ENCODE data around the gene AHCYL2.
"Not testable (repeated sequence)": the region's sequence is repeated elsewhere in the genome, so short reads cannot be mapped to it uniquely, and the experiment has no call there.

The AHCYL2 gene

DNA sequence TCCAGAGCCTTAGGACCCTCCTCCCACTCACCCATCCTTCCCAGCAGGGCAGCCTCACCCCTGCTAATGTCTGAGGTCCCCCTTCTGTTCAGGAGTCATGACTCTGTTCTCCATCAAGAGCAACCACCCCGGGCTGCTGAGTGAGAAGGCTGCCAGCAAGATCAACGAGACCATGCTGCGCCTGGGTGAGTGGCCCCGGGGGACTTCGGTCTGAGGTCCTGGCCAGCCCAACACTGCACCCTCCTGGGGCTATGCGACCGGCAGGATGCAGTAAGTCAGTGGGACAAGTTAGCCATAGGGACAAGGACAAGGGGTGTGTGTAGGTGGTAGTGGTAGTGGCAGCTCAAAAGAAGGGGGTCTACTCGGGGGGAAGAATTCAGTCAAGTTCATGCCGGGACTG lies 16.2 kb upstream of the AHCYL2 start:
- no peak for FAIRE-seq

DNA sequence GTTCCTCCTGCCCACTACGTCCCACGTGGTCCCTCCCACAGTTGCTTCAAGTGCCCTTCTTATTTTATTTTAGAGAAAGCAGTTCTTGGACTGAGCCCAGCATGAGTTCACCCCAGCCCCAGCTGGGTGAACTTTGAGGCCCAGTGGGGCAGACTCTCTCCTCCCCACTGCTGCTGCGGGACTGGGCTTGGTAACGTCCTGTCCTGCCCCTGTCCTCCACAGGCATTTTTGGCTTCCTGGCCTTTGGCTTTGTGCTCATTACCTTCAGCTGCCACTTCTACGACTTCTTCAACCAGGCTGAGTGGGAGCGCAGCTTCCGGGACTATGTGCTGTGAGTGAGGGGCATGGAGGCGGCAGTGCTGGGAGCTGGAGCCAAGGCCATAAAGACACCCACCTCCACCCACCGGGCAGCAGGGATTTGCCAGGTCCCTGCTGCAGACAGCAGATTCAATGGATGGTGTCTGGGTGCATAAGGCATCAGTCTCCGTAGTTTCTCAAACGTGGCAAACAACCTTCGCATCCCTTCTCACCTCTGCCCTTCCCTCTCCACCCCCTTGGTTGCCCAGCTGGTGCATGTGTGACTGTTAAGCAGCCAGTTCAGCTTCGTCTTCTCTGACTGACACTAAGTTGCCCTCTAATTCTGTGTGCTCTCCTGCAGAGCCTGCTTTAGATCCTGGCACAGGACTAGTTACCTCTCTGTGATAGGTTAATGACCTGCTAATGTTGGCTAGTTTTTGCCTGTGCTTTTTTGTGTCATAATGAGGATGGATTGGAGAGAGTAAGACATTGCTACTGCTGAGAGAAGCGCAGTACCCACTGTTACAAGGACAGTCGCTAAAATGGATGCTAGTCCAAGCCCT lies 15.5 kb upstream of the AHCYL2 start:
- DNase-seq (ENCODE audit: insufficient read length, low spot score) (no peak), FAIRE-seq (no peak)

More for the DNA sequence above, 16.2 kb upstream of the AHCYL2 start:
- no peak for DNase-seq (ENCODE audit: insufficient read length, low spot score)

DNA sequence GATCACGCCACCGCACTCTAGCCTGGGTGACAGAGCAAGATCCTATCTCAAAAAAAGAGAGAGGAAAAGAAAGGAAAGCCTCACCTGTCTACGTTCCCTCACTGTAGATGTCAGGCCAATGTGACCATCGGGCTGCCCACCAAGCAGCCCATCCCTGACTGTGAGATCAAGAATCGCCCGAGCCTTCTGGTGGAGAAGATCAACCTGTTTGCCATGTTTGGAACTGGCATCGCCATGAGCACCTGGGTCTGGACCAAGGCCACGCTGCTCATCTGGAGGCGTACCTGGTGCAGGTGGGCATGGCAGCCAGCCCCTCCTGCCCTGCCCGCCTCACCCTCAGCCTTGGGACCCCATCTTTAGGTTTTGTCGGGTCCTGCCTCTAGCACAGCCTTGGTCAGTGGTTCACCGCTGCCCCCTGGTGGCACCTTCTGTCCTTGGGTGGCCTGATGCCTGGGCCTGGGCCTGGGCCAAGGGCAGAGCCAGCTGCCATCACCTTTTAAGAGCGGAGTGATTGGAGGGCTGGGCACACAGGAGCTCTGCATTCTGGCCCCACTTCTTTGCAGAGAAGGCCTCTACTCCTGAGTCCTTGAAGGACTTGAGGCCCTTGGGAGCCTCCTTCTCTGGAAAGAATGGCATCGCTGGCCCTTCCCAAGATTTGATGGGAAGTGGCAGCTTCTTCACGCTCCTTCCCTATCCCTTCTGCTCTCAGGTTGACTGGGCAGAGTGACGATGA lies 14.4 kb upstream of the AHCYL2 start:
- DNase-seq (ENCODE audit: insufficient read length, low spot score) = peak; percentile 62

DNA sequence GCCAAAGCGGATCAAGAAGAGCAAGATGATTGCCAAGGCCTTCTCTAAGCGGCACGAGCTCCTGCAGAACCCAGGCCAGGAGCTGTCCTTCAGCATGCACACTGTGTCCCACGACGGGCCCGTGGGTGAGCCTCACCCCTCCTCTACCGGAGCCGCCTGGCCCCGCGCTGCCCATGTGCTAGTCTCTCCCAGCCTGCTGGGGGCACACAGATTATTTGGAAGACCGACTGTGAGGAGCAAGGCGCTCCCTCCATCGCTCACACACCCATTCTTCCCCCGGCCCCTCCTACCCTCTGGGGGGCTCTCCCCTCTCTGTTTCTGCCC lies 13.9 kb upstream of the AHCYL2 start:
- no peak for DNase-seq (ENCODE audit: insufficient read length, low spot score)
- FAIRE-seq = no peak

More for the DNA sequence above, 14.4 kb upstream of the AHCYL2 start:
- FAIRE-seq = peak; percentile 59

DNA sequence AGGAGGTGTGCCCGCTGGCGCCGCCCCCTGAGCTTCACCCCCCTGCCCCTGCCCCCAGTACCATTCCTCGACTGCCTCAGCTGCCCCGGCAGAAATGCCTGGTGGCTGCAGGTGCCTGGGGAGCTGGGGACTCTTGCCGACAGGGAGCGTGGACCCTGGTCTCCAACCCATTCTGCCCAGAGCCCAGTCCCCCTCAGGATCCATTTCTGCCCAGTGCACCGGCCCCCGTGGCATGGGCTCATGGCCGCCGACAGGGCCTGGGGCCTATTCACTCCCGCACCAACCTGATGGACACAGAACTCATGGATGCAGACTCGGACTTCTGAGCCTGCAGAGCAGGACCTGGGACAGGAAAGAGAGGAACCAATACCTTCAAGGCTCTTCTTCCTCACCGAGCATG lies 12.7 kb upstream of the AHCYL2 start:
- FAIRE-seq = no peak
- DNase-seq (ENCODE audit: insufficient read length, low spot score) = no peak

DNA sequence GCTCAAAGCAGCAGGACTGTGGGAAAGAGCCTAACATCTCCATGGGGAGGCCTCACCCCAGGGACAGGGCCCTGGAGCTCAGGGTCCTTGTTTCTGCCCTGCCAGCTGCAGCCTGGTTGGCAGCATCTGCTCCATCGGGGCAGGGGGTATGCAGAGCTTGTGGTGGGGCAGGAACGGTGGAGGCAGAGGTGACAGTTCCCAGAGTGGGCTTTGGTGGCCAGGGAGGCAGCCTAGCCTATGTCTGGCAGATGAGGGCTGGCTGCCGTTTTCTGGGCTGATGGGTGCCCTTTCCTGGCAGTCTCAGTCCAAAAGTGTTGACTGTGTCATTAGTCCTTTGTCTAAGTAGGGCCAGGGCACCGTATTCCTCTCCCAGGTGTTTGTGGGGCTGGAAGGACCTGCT lies 12.2 kb upstream of the AHCYL2 start:
- FAIRE-seq (no peak), DNase-seq (ENCODE audit: insufficient read length, low spot score) (no peak)

DNA sequence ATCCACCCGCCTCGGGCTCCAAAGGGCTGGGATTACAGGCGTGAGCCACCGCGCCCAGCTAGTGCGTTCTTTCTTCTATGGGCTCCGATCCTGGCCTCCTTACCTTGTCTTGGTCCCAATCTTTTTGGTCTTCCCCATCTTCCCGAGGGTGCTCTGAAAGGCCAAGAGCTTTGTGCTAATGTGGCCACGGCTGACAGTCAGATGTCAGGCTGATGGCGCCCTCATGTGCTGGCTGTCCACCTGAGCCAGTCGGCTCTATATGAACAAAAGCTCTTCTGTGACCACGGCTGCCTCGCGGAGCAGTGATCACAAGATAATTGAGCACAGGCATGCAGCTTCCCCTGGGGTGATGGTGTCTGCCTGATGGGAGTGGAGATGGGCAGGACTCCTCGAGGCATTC lies 11.0 kb upstream of the AHCYL2 start:
- DNase-seq (ENCODE audit: insufficient read length, low spot score) (no peak), FAIRE-seq (no peak)

DNA sequence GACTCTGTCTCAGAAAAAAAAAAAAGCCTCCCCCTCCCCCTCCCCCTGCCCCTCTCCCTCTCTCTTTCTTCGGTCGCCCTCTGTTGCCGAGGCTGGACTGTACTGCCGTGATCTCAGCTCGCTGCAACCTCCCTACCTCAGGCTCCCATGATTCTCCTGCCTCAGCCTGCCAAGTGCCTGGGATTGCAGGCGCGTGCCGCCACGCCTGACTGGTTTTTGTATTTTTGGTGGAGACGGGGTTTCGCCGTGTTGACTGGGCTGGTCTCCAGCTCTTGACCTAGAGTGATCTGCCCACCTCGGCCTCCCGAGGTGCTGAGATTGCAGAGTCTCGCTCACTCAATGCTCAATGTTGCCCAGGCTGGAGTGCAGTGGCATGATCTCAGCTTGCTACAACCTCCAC lies 9.1 kb upstream of the AHCYL2 start:
- not testable (repeated sequence) for FAIRE-seq; DNase-seq (ENCODE audit: insufficient read length, low spot score)

DNA sequence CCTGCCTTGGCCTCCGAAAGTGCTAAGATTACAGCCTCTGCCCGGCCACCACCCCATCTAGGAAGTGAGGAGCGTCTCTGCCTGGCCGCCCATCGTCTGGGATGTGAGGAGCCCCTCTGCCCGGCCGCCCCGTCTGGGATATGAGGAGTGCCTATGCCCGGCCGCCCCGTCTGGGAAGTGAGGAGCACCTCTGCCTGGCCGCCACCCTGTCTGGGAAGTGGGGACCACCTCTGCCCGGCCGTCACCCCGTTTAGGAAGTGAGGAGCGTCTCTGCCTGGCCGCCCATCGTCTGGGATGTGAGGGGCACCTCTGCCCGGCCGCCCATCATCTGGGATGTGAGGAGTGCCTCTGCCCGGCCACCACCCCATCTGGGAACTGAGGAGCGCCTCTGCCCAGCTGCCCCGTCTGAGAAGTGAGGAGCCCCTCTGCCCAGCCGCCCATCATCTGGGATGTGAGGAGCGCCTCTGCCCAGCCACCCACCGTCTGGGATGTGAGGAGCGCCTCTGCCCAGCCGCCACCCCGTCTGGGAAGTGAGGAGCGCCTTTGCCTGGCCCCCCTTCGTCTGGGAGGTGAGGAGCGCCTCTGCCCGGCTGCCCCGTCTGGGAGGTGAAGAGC lies 8.6 kb upstream of the AHCYL2 start:
- DNase-seq (ENCODE audit: insufficient read length, low spot score); FAIRE-seq: not testable (repeated sequence)

DNA sequence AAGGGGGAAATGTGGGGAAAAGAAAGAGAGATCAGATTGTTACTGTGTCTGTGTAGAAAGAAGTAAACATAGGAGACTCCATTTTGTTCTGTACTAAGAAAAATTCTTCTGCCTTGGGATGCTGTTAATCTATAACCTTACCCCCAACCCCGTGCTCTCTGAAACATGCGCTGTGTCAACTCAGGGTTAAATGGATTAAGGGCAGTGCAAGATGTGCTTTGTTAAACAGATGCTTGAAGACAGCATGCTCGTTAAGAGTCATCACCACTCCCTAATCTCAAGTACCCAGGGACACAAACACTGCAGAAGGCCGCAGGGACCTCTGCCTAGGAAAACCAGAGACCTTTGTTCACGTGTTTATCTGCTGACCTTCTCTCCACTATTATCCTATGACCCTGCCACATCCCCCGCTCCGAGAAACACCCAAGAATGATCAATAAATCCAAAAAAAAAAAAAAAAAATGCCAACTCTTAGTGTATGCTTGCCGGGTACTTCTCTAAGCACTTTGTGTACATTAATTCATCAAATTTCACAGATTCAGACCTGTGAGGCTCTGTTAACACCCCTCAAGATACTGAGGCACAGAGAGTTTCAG lies 7.9 kb upstream of the AHCYL2 start:
- DNase-seq (ENCODE audit: insufficient read length, low spot score); FAIRE-seq: not testable (repeated sequence)

DNA sequence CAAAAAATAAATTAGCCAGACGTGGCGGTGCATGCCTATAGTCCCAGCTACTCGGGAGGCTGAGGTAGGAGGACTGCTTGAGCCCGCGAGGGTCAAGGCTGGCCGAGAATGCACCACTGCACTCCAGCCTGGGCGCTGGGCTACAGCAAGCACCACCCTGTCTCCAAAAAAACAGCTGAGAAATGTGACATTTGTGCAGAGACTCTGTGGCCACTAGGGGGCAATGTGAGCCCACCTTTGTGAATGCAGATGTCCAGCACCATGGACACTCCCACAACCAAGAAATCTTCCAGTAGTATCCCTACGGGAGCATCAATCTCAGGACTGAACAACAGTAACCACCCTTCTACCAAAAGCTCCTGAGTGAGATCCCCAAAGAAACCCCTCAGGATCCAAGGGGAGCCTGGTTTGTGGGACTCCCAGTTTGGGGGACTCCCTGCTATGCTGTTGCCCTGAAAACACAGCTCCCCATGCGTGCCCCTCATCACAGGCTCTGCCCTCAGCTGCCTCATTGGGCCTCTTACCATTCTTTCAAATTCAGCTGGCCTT lies 6.2 kb upstream of the AHCYL2 start:
- DNase-seq (ENCODE audit: insufficient read length, low spot score) (peak; percentile 77), FAIRE-seq (no peak)

DNA sequence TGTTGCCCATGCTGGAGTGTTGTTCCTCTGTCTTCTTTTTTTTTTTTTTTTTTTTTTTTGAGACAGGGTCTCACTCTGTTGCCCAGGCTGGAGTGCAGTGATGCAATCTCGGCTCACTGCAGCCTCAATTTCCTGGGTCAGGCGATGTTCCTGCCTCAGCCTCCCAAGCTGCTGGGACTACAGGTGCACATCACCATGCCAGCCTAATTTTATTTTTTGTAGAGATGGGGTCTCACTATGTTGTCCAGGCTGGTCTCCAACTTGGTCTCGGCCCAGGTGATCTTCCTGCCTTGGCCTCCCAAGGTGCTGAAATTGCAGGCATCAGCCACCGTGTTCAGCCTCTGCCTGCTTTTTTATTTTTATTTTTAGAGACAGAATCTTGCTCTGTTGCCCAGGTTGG lies 5.7 kb upstream of the AHCYL2 start:
- DNase-seq (ENCODE audit: insufficient read length, low spot score); FAIRE-seq: not testable (repeated sequence)

DNA sequence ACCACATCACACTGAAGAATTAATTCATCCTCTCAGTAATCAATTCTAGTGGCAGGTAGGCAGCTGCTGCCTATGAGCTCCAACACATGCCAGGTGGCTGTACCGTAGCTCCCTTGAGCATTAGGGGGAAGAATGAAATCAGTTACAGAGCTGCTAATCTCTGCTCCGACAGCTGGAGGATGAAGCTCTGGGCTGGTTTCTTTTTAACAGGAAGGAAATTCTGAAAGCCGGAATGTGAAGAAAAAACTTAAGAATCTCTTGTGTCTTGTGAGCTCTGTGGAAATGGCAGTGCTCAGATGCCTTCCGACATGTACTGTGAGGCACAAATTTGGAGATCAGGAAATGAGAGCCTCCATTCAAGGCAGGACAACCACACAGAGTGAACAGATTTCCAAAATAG lies 2.8 kb upstream of the AHCYL2 start:
- FAIRE-seq = no peak
- no peak for DNase-seq (ENCODE audit: insufficient read length, low spot score)

DNA sequence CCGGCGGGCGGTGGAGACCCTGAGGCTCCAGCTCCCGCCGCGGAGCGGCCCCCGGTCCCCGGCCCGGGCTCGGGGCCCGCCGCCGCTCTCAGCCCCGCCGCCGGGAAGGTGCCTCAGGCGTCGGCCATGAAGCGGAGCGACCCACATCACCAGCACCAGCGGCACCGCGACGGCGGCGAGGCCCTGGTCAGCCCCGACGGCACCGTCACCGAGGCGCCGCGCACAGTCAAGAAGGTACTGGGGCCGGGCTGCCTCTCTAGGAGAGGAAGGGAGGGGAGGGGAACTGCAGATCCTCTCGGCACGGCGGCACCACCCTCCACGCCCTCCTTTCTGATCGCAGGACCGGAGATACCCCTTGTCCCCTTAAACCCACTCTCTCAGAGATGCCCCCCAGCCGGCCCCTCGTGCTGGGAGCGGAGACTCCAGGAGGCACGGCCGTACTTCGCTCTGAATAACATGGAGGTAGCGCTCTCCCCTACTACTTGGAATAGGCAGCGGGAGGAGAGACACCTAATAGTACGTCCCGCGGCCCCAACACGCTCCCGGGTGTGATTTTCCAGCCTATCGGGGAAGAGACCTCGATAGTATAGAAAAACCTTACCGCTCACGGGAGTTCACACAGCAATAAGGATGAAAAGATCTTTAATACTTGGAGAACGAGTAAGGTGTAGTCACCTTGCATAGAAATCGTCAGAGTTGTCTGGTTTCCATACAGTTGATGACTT lies 538 bp downstream of the AHCYL2 start:
- FAIRE-seq = no peak

DNA sequence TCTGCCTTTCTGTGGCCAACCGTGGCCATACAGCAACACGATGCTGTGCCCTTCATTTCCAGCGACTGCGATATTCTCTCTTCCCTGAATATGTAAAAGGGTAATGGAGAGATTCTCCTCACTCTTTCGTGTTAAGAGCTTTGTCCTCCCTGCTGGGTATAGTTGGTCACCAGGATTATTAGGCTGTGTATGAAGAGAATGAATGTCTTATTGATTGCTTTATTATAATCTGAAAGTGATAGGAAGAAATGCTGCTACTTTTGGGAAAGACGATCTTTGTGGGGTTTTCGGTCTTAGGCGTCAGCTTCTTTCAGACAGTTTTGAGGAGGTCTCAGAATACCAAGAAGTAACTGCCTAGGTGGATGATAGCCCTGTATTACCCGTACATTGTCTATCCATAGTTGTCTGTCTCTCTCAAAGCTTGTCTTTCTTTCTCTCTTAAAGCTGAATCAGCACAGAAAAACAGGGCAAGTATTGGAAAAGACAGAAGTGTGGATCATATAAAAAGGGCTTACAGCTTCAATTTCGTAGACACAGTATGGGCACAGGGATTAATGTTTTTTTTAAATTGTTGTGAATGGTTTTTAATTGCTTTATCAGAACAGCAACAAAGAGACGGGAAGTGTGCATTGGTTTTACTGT lies 1.2 kb downstream of the AHCYL2 start:
- DNase-seq (ENCODE audit: insufficient read length, low spot score) (no peak), FAIRE-seq (no peak)

More for the DNA sequence above, 538 bp downstream of the AHCYL2 start:
- no peak for DNase-seq (ENCODE audit: insufficient read length, low spot score)

DNA sequence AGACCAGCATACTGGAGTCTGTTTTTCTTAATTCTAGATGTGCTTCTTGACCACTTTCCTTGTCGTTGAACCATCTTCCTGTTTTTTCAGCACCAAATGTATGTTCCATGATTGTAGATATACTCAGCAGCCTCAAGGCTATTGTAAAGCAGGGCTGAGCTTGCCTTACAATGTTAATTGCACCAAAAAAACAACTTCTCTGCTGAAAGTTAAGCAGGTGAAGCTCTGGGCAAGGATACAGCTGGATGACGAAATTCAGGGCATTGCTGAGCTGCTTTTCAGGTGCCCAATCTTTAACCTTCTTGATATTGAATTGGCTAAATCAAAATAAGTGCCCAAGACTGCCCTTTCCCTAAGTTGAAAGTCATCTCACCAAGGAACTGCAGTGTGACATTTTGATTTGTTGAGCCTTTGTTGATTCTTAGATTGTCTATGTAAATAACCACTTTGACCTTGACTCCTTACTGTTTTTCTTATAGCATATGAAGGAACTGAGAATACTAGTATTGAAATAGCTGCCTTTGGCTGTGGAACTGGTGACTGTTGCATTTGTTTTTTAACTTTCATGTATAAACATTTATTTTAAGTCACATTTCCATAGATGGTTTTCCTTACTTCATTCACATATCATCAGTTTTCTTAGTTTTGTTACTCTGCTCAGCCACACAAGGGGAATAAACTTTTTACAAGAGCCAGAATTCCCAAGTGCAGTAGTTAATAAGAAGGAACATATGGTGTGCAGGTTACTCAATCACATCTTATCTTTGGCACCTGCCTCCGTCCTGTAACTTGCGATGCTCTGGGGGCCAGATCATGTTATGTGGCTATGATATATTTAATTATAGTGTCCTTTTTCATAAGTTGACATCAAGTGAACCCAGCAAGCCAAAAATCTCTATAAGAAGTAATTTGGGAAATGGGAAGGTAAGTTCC lies 3.1 kb downstream of the AHCYL2 start:
- DNase-seq (ENCODE audit: insufficient read length, low spot score) = no peak

DNA sequence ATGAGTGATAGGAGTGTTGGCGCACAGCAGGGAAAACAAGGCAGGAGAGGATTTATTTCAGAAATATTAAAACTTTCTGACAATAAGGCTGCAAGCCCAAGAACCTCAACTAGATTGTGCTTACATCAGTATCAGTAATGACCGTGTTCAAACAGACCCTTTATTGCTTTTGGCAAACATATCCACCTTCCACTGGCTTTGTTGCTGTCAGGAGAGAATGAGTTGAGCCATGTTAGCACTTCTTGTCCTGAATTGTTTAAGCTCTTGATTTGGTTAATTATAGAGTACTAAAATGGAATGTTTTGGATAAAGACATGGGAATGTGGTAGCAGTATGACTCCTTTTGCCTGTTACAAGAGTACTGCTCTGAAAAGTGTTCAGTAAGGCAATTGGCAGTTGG lies 3.8 kb downstream of the AHCYL2 start:
- no peak for FAIRE-seq
- DNase-seq (ENCODE audit: insufficient read length, low spot score) = no peak

More for the DNA sequence above, 3.1 kb downstream of the AHCYL2 start:
- no peak for FAIRE-seq

DNA sequence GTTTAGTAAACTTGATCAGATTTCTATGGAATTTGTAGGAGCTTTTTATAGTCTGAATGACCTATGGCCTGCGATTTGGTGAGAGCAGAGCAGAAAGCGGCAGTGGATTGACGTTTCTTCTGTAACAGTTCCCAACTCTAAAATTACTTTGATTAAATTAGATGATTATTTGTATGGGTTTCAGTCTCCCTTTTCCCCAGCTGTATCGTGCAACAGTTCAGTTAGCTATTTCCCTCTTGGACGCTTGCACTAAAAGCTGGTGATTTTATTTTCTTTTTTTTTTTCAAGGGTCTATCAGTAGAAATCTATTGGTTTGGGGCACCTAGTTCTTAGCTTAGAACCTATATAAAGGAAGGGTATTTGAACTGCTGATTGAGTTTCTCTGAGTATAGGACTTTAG lies 6.8 kb downstream of the AHCYL2 start:
- FAIRE-seq (no peak), DNase-seq (ENCODE audit: insufficient read length, low spot score) (no peak)

DNA sequence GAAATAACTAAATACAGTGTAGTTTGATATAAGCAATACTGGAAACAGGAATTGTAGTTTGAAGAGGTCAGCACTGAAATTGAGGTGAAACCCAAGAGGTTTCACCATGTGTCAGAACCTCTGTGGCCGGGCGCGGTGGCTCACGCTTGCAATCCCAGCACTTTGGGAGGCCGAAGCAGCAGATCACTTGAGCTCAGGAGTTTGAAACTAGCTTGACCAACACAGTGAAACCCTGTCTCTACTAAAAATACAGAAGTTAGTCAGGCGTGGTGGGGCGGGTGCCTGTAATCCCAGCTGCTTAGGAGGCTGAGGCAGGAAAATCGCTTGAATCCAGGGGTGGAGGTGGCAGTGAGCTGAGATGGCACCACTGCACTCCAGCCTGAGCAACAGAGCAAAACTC lies 13.7 kb downstream of the AHCYL2 start:
- DNase-seq (ENCODE audit: insufficient read length, low spot score) (no peak), FAIRE-seq (no peak)
